LNCAP (cell line): ENCODE data around the gene EFTUD2.

ENCODE experiments used
- CTCF ChIP-seq: fragments of 450-650 bp; IDR thresholded peaks from 2 replicates; pipeline ENCODE4 v1.5.1; 2017; ENCODE audit warnings: mild to moderate bottlenecking

EFTUD2 gene

GRCh38 chr17:44899074-44899782 lies at the start of gene EFTUD2:
EFTUD2 (minus strand) TSS chr17:44899445; CDS start chr17:44894521, 4,924 bp downstream.
- TF ChIP-seq CTCF: no peak

GRCh38 chr17:44948315-44948795 lies 49.1 kb upstream of the EFTUD2 start:
- no peak for TF ChIP-seq CTCF

- TF ChIP-seq CTCF: no peak
Observed at GRCh38 chr17:44947461-44948314, 48.4 kb upstream of the EFTUD2 start, which contains the start of gene KIF18B. KIF18B (minus strand) TSS chr17:44947773; CDS start chr17:44936344, 11,429 bp downstream.

DNA sequence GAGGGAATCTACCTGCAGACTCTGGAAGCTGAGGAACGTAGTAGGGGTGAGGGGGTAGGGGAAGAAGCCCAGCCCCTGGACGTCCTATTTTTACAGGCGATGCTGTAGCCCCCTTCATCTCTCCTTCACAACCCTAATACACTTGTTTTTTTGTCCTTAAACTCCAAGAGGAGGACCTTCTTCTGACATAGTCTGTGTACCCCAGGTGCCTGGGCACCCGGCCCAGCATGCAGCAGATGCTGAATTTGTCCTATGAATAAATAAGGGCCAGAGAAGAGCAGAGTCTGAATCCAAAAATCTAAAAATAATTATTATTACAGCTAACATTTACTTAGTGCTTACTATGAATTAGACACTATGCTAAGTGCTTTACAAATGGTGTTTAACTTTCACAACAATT lies 43.2 kb upstream of the EFTUD2 start:
- TF ChIP-seq CTCF: no peak

- TF ChIP-seq CTCF: no peak
Observed at GRCh38 chr17:44941712-44942331, 42.6 kb upstream of the EFTUD2 start.

DNA sequence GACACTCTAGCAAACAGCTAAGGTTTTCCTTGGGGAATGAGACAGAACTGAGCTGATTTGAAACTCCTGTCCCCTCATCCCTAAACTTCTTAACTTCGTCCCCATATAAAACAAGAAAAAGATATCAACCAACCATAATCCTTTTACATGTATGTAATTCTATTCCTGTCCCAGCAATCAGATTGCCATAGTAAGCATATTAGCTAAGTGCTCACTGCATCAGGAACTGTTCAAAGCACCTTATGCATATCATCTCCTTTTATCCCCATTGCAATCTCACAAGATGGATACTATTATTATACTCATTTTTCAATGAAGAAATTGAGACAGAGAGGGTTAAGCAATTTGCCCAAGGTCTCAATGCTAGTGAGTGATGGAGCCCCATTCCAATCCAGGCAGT lies 41.5 kb upstream of the EFTUD2 start:
- TF ChIP-seq CTCF: no peak

- no peak for TF ChIP-seq CTCF
Observed at GRCh38 chr17:44940317-44940716, 41.1 kb upstream of the EFTUD2 start.
